ENCODE results near the gene MRPL37. TPM values are rescaled to one million over a fixed set of nuclear protein-coding genes. Genes with fewer than 3 reads are reported as not detected.

Gene MRPL37
- polyA plus RNA-seq, 1 donor (not counting 4 experiments of a cell fraction or from before 2014, with no cell fraction given), result 30.9 TPM

GRCh38 chr1:54227091-54227602, 27.2 kb downstream of the MRPL37 start:
- Histone ChIP-seq H3K9ac (ENCODE audit: control insufficient read depth, extremely low read depth, insufficient read depth, low read length) (no peak overlapping the region), H4K20me1 (ENCODE audit: control insufficient read depth, extremely low read depth, insufficient read depth, low read length) (no peaks in the 10 kb centered on the region), H3K4me1 (ENCODE audit: control insufficient read depth, extremely low read depth, insufficient read depth, low read length) (peaks cover 9% of the 10 kb centered on the region), H3K27me3 (ENCODE audit: control insufficient read depth, extremely low read depth, insufficient read depth, low read length) (no peaks in the 10 kb centered on the region), H3K4me3 (ENCODE audit: control insufficient read depth in 2 of 3, extremely low read depth in 1 of 3, insufficient read depth in 2 of 3, low read depth in 1 of 3, low read length in 3 of 3) (no peak overlapping the region), H2AFZ (ENCODE audit: control insufficient read depth, low read length) (no peak overlapping the region), H3K9me3 (ENCODE audit: control insufficient read depth, low read depth, low read length) (no peaks in the 10 kb centered on the region), H3K9me1 (ENCODE audit: control insufficient read depth, extremely low read depth, insufficient read depth, low read length) (peaks cover 2% of the 10 kb centered on the region), H3K4me2 (ENCODE audit: control insufficient read depth, extremely low read depth, insufficient read depth, low read depth, low read length) (no peak overlapping the region), H3K36me3 (ENCODE audit: control insufficient read depth in 2 of 2, extremely low read depth in 1 of 2, insufficient read depth in 2 of 2, low read length in 2 of 2) (peaks cover 0 to 6% of the 10 kb centered on the region in 2 experiments), H3K27ac (ENCODE audit: control insufficient read depth, insufficient read depth, low read length) (no peak overlapping the region), H3K79me2 (ENCODE audit: control insufficient read depth, insufficient read depth, low read length) (no peaks in the 10 kb centered on the region)
- DNase-seq (ENCODE audit: low read depth, low spot score), result no peak
- dilution Hi-C loops (cut with MboI; ENCODE audit: extremely low pct_ligation_motif_present, low sequenced_read_pairs), result no loop called here
- FAIRE-seq, result no peak
- TF ChIP-seq EZH2 (IDR thresholded peaks at IDR 0.05; ENCODE audit: low read length), result no peak
- TF ChIP-seq CTCF (optimal IDR thresholded peaks at IDR 0.05 in 1 of 3, IDR thresholded peaks at IDR 0.05 in 1 of 3, conservative IDR thresholded peaks at IDR 0.05 in 1 of 3; ENCODE audit: extremely low read depth in 1 of 3, insufficient read depth in 2 of 3, low read length in 3 of 3), result no peak

GRCh38 chr1:54227891-54228310, 27.9 kb downstream of the MRPL37 start:
- no peak overlapping the region for H3K27ac ChIP-seq (ENCODE audit: control insufficient read depth, insufficient read depth, low read length)

More at GRCh38 chr1:54227891-54228310, 27.9 kb downstream of the MRPL37 start:
- dilution Hi-C loops (cut with MboI; ENCODE audit: extremely low pct_ligation_motif_present, low sequenced_read_pairs), result no loop called here
- Histone ChIP-seq H3K4me2 (ENCODE audit: control insufficient read depth, extremely low read depth, insufficient read depth, low read depth, low read length) (no peak overlapping the region), H3K9ac (ENCODE audit: control insufficient read depth, extremely low read depth, insufficient read depth, low read length) (no peak overlapping the region), H4K20me1 (ENCODE audit: control insufficient read depth, extremely low read depth, insufficient read depth, low read length) (no peaks in the 10 kb centered on the region), H2AFZ (ENCODE audit: control insufficient read depth, low read length) (no peak overlapping the region), H3K36me3 (ENCODE audit: control insufficient read depth in 2 of 2, extremely low read depth in 1 of 2, insufficient read depth in 2 of 2, low read length in 2 of 2) (peaks cover 0 to 6% of the 10 kb centered on the region in 2 experiments), H3K4me3 (ENCODE audit: control insufficient read depth in 2 of 3, extremely low read depth in 1 of 3, insufficient read depth in 2 of 3, low read depth in 1 of 3, low read length in 3 of 3) (no peak overlapping the region), H3K9me3 (ENCODE audit: control insufficient read depth, low read depth, low read length) (no peaks in the 10 kb centered on the region), H3K4me1 (ENCODE audit: control insufficient read depth, extremely low read depth, insufficient read depth, low read length) (peaks cover 9% of the 10 kb centered on the region), H3K9me1 (ENCODE audit: control insufficient read depth, extremely low read depth, insufficient read depth, low read length) (peaks cover 2% of the 10 kb centered on the region), H3K27me3 (ENCODE audit: control insufficient read depth, extremely low read depth, insufficient read depth, low read length) (no peaks in the 10 kb centered on the region), H3K79me2 (ENCODE audit: control insufficient read depth, insufficient read depth, low read length) (no peaks in the 10 kb centered on the region)
- FAIRE-seq, result no peak
- TF ChIP-seq CTCF (optimal IDR thresholded peaks at IDR 0.05 in 1 of 3, IDR thresholded peaks at IDR 0.05 in 1 of 3, conservative IDR thresholded peaks at IDR 0.05 in 1 of 3; ENCODE audit: extremely low read depth in 1 of 3, insufficient read depth in 2 of 3, low read length in 3 of 3), result no peak
- no peak for TF ChIP-seq EZH2 (IDR thresholded peaks at IDR 0.05; ENCODE audit: low read length)
- DNase-seq (ENCODE audit: low read depth, low spot score), result no peak

All from keratinocyte (primary cell).